HEK293 (cell line): ENCODE results near the gene SCAMP3.

Source experiments
- FEZF1 ChIP-seq: fragments of 450-650 bp; formaldehyde crosslinking; IDR thresholded peaks from 2 replicates; pipeline ENCODE4 v1.5.1; 2016; ENCODE audit warnings: missing biosample characterization, missing genetic modification characterization
- GLI4 ChIP-seq: fragments of 450-650 bp; formaldehyde crosslinking; IDR thresholded peaks from 2 replicates; pipeline ENCODE4 v1.5.1; 2016; ENCODE audit warnings: missing biosample characterization, missing genetic modification characterization
- IKZF3 ChIP-seq: fragments of 450-650 bp; IDR thresholded peaks from 2 replicates; pipeline ENCODE4 v1.5.0; 2018; ENCODE audit warnings: missing biosample characterization, mild to moderate bottlenecking, missing genetic modification characterization, moderate library complexity
- KLF1 ChIP-seq: fragments of 450-650 bp; formaldehyde crosslinking; IDR thresholded peaks from 2 replicates; pipeline ENCODE4 v1.5.1; 2016; ENCODE audit warnings: missing biosample characterization, missing genetic modification characterization
- PATZ1 ChIP-seq: fragments of 450-650 bp; formaldehyde crosslinking; IDR thresholded peaks from 2 replicates; pipeline ENCODE4 v1.5.1; 2016; ENCODE audit warnings: missing biosample characterization, missing genetic modification characterization
- PRDM1 ChIP-seq: fragments of 450-650 bp; formaldehyde crosslinking; IDR thresholded peaks from 2 replicates; pipeline ENCODE4; 2016; ENCODE audit warnings: missing biosample characterization, missing genetic modification characterization
- RBAK ChIP-seq: fragments of 450-650 bp; formaldehyde crosslinking; IDR thresholded peaks from 2 replicates; pipeline ENCODE4 v1.5.1; 2016; ENCODE audit warnings: missing biosample characterization, missing genetic modification characterization
- SCRT2 ChIP-seq: fragments of 450-650 bp; formaldehyde crosslinking; IDR thresholded peaks from 2 replicates; pipeline ENCODE4 v1.5.1; 2016; ENCODE audit warnings: missing biosample characterization, missing genetic modification characterization
- YY1 ChIP-seq: fragments of 450-650 bp; formaldehyde crosslinking; IDR thresholded peaks from 2 replicates; pipeline ENCODE4 v1.5.1; 2018; ENCODE audit warnings: missing biosample characterization, missing genetic modification characterization
- ZBTB1 ChIP-seq: fragments of 450-650 bp; formaldehyde crosslinking; IDR thresholded peaks from 2 replicates; pipeline ENCODE4 v1.5.1; 2016; ENCODE audit warnings: missing biosample characterization, missing genetic modification characterization
- ZBTB8A ChIP-seq: fragments of 450-650 bp; formaldehyde crosslinking; IDR thresholded peaks from 2 replicates; pipeline ENCODE4 v1.5.1; 2016; ENCODE audit warnings: missing biosample characterization, missing genetic modification characterization
- ZFP37 ChIP-seq: fragments of 450-650 bp; formaldehyde crosslinking; IDR thresholded peaks from 2 replicates; pipeline ENCODE4 v1.5.1; 2016; ENCODE audit warnings: missing biosample characterization, missing genetic modification characterization
- ZNF155 ChIP-seq: fragments of 450-650 bp; formaldehyde crosslinking; IDR thresholded peaks from 2 replicates; pipeline ENCODE4 v1.5.1; 2016; ENCODE audit warnings: missing biosample characterization, missing genetic modification characterization
- ZNF324 ChIP-seq: fragments of 450-650 bp; formaldehyde crosslinking; IDR thresholded peaks from 2 replicates; pipeline ENCODE4 v1.5.1; 2016; ENCODE audit warnings: missing biosample characterization, missing genetic modification characterization
- ZNF391 ChIP-seq: fragments of 450-650 bp; formaldehyde crosslinking; IDR thresholded peaks from 2 replicates; pipeline ENCODE4 v1.5.1; 2016; ENCODE audit warnings: low read depth, missing biosample characterization, missing genetic modification characterization, borderline replicate concordance
- ZNF423 ChIP-seq: fragments of 450-650 bp; formaldehyde crosslinking; IDR thresholded peaks from 2 replicates; pipeline ENCODE4 v1.5.1; 2016; ENCODE audit warnings: missing biosample characterization, missing genetic modification characterization
- ZNF518A ChIP-seq: fragments of 450-650 bp; formaldehyde crosslinking; conservative IDR thresholded peaks from 2 replicates; pipeline ENCODE4 v1.5.1; 2016; ENCODE audit warnings: low read depth, missing biosample characterization, missing genetic modification characterization
- ZNF776 ChIP-seq: fragments of 450-650 bp; formaldehyde crosslinking; IDR thresholded peaks from 2 replicates; pipeline ENCODE4 v1.5.0; 2017; ENCODE audit warnings: missing biosample characterization, missing genetic modification characterization, borderline replicate concordance
- ZNF792 ChIP-seq: fragments of 450-650 bp; formaldehyde crosslinking; IDR thresholded peaks from 2 replicates; pipeline ENCODE4 v1.5.1; 2016; ENCODE audit warnings: missing biosample characterization, missing genetic modification characterization
- ZSCAN23 ChIP-seq: fragments of 450-650 bp; formaldehyde crosslinking; IDR thresholded peaks from 2 replicates; pipeline ENCODE4 v1.5.1; 2016; ENCODE audit warnings: missing biosample characterization, missing genetic modification characterization
- ZSCAN30 ChIP-seq: fragments of 450-650 bp; IDR thresholded peaks from 2 replicates; pipeline ENCODE4 v1.5.1; 2018; ENCODE audit warnings: missing biosample characterization, mild to moderate bottlenecking, missing genetic modification characterization, moderate library complexity
- ZXDB ChIP-seq: fragments of 450-650 bp; formaldehyde crosslinking; IDR thresholded peaks from 2 replicates; pipeline ENCODE4 v1.5.1; 2016; ENCODE audit warnings: missing biosample characterization, missing genetic modification characterization
- TF ChIP-seq, protein P1 (sequence below): fragments of 450-650 bp; formaldehyde crosslinking; IDR thresholded peaks from 2 replicates; pipeline ENCODE4 v1.5.1; 2016; ENCODE audit warnings: missing biosample characterization, missing genetic modification characterization
- TF ChIP-seq, protein P2 (sequence below): fragments of 450-650 bp; formaldehyde crosslinking; IDR thresholded peaks from 2 replicates; pipeline ENCODE4 v1.5.1; 2016; ENCODE audit warnings: missing biosample characterization, missing genetic modification characterization
- TF ChIP-seq, protein P3 (sequence below): fragments of 450-650 bp; formaldehyde crosslinking; IDR thresholded peaks from 2 replicates; pipeline ENCODE4 v1.5.1; 2016; ENCODE audit warnings: missing biosample characterization, missing genetic modification characterization

The SCAMP3 gene

GRCh38 chr1:155250633-155251449 lies 11.3 kb downstream of the SCAMP3 start (continued):
- TF ChIP-seq RBAK (tag by site-specific recombination): no peak
- no peak for TF ChIP-seq FEZF1 (tag by site-specific recombination)
- no peak for TF ChIP-seq PRDM1 (tag by site-specific recombination)
- peak; percentile 55; the same call in 1 of the 2 replicates for TF ChIP-seq ZNF324
- TF ChIP-seq, protein P1, sequence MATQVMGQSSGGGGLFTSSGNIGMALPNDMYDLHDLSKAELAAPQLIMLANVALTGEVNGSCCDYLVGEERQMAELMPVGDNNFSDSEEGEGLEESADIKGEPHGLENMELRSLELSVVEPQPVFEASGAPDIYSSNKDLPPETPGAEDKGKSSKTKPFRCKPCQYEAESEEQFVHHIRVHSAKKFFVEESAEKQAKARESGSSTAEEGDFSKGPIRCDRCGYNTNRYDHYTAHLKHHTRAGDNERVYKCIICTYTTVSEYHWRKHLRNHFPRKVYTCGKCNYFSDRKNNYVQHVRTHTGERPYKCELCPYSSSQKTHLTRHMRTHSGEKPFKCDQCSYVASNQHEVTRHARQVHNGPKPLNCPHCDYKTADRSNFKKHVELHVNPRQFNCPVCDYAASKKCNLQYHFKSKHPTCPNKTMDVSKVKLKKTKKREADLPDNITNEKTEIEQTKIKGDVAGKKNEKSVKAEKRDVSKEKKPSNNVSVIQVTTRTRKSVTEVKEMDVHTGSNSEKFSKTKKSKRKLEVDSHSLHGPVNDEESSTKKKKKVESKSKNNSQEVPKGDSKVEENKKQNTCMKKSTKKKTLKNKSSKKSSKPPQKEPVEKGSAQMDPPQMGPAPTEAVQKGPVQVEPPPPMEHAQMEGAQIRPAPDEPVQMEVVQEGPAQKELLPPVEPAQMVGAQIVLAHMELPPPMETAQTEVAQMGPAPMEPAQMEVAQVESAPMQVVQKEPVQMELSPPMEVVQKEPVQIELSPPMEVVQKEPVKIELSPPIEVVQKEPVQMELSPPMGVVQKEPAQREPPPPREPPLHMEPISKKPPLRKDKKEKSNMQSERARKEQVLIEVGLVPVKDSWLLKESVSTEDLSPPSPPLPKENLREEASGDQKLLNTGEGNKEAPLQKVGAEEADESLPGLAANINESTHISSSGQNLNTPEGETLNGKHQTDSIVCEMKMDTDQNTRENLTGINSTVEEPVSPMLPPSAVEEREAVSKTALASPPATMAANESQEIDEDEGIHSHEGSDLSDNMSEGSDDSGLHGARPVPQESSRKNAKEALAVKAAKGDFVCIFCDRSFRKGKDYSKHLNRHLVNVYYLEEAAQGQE (tag by site-specific recombination): peak; percentile 52; the same call in 1 of the 2 replicates
- TF ChIP-seq ZBTB8A: peak; percentile 75
- TF ChIP-seq ZNF776 (tag by site-specific recombination): no peak
- peak; percentile 85 for TF ChIP-seq KLF1
- TF ChIP-seq YY1 (tag by site-specific recombination): peak; percentile 91
- TF ChIP-seq ZNF518A (tag by site-specific recombination): no peak
- peak; percentile 56 for TF ChIP-seq IKZF3 (tag by site-specific recombination)
- no peak for TF ChIP-seq ZNF391 (tag by site-specific recombination)
- TF ChIP-seq ZBTB1 (tag by site-specific recombination): no peak
- TF ChIP-seq ZNF792 (tag by site-specific recombination): no peak
- TF ChIP-seq, protein P2, sequence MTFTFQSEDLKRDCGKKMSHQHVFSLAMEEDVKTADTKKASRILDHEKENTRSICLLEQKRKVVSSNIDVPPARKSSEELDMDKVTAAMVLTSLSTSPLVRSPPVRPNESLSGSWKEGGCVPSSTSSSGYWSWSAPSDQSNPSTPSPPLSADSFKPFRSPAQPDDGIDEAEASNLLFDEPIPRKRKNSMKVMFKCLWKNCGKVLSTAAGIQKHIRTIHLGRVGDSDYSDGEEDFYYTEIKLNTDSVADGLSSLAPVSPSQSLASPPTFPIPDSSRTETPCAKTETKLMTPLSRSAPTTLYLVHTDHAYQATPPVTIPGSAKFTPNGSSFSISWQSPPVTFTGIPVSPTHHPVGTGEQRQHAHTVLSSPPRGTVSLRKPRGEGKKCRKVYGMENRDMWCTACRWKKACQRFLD: no peak
- TF ChIP-seq GLI4 (tag by site-specific recombination): no peak
- TF ChIP-seq, protein P3, sequence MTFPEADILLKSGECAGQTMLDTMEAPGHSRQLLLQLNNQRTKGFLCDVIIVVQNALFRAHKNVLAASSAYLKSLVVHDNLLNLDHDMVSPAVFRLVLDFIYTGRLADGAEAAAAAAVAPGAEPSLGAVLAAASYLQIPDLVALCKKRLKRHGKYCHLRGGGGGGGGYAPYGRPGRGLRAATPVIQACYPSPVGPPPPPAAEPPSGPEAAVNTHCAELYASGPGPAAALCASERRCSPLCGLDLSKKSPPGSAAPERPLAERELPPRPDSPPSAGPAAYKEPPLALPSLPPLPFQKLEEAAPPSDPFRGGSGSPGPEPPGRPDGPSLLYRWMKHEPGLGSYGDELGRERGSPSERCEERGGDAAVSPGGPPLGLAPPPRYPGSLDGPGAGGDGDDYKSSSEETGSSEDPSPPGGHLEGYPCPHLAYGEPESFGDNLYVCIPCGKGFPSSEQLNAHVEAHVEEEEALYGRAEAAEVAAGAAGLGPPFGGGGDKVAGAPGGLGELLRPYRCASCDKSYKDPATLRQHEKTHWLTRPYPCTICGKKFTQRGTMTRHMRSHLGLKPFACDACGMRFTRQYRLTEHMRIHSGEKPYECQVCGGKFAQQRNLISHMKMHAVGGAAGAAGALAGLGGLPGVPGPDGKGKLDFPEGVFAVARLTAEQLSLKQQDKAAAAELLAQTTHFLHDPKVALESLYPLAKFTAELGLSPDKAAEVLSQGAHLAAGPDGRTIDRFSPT: peak; percentile 52; the same call in 1 of the 2 replicates
- no peak for TF ChIP-seq ZNF423 (tag by site-specific recombination)
- TF ChIP-seq ZSCAN23 (tag by site-specific recombination): peak; percentile 35; the same call in 1 of the 2 replicates
- TF ChIP-seq SCRT2 (tag by site-specific recombination): no peak
- 0 out of 2 replicates have a peak, but pooled peaks have one; percentile 52 for TF ChIP-seq ZXDB (tag by site-specific recombination)
- TF ChIP-seq PATZ1 (tag by site-specific recombination): peak; percentile 70
- TF ChIP-seq ZSCAN30 (tag by site-specific recombination): peak; percentile 88
- TF ChIP-seq ZNF155 (tag by site-specific recombination): no peak
- 0 out of 2 replicates have a peak, but pooled peaks have one; percentile 37 for TF ChIP-seq ZFP37
